AG09309 (cell line): ENCODE measurements around the gene CACNA1C.

ENCODE experiments used
- DNase-seq: peaks from one replicate; pipeline ENCODE4 v3.0.0-alpha.2; 2010; ENCODE audit warnings: low read depth
- H3K4me3 ChIP-seq: 2 replicates; pipeline ENCODE4 v1.5.1; 2011; ENCODE audit warnings: mild to moderate bottlenecking, low read depth, low read length, moderate library complexity; ENCODE audit not compliant: control insufficient read depth
- CTCF ChIP-seq: IDR thresholded peaks from 2 replicates; pipeline ENCODE4 v1.5.1; 2011; ENCODE audit warnings: mild to moderate bottlenecking, low read depth, low read length, inconsistent platforms; ENCODE audit not compliant: insufficient read depth, control insufficient read depth; ENCODE audit errors: missing control alignments

CACNA1C gene

GRCh38 chr12:2113119-2113912, 60.5 kb downstream of the CACNA1C start:
- no peak overlapping the region for H3K4me3 ChIP-seq
- no peak for DNase-seq
- no peak for TF ChIP-seq CTCF

- no peak overlapping the region for H3K4me3 ChIP-seq
- no peak for DNase-seq
- TF ChIP-seq CTCF, result no peak
Observed at GRCh38 chr12:2114071-2114470, 61.3 kb downstream of the CACNA1C start.

GRCh38 chr12:2115101-2115845, 62.5 kb downstream of the CACNA1C start:
- no peak overlapping the region for H3K4me3 ChIP-seq
- DNase-seq, result no peak
- no peak for TF ChIP-seq CTCF

GRCh38 chr12:2117541-2117940, 64.8 kb downstream of the CACNA1C start:
- H3K4me3 ChIP-seq, result no peak overlapping the region
- DNase-seq, result no peak
- no peak for TF ChIP-seq CTCF

- no peak for TF ChIP-seq CTCF
- H3K4me3 ChIP-seq, result no peak overlapping the region
- no peak for DNase-seq
Observed at GRCh38 chr12:2118061-2118460, 65.3 kb downstream of the CACNA1C start.

GRCh38 chr12:2118481-2119255, 65.9 kb downstream of the CACNA1C start:
- no peak for TF ChIP-seq CTCF

More at GRCh38 chr12:2118481-2119255, 65.9 kb downstream of the CACNA1C start:
- no peak for DNase-seq
- no peak overlapping the region for H3K4me3 ChIP-seq
